H1 (cell line): ENCODE data around the gene NFIA. TPM values are rescaled to one million over a fixed set of nuclear protein-coding genes. Genes with fewer than 3 reads are reported as not detected.

Source experiments
- CTCF ChIA-PET: fragments of 300-600 bp; sonication (Branson Sonifier 250); formaldehyde crosslinking; loops from one replicate; lab custom pipeline; 2021; ENCODE audit not compliant: partially characterized antibody; lab: Charles Lee
- POLR2A ChIA-PET: fragments of 300-600 bp; sonication (Branson Sonifier 250); formaldehyde crosslinking; loops from one replicate; lab custom pipeline; 2021; ENCODE audit warnings: inconsistent platforms; ENCODE audit not compliant: partially characterized antibody; lab: Charles Lee
- DNase-seq, 2 experiments: peaks; one replicate each; pipeline versions ENCODE4 v3.0.0 to v3.0.0-alpha.2; 2010 to 2022; ENCODE audit warnings: low spot score in 2 of 2, low read depth in 1 of 2, mixed read lengths in 1 of 2
- FAIRE-seq: peaks from 2 replicates; lab custom pipeline; 2011; peaks lifted over from hg19 to GRCh38; lab: Jason Lieb, UNC
- H2AFZ ChIP-seq: 2 replicates; pipeline ENCODE4 v1.8.1; 2012; ENCODE audit warnings: low read length, inconsistent platforms
- H2AK5ac ChIP-seq: 2 replicates; pipeline ENCODE4 v1.6.1; 2013; ENCODE audit warnings: low read depth, low read length
- H2BK120ac ChIP-seq: replicated peaks from 2 replicates; pipeline ENCODE3; 2013; ENCODE audit warnings: low read depth, low read length, inconsistent platforms
- H2BK12ac ChIP-seq: 2 replicates; pipeline ENCODE4 v1.6.1; 2013; ENCODE audit warnings: low read depth, low read length
- H2BK15ac ChIP-seq: 2 replicates; pipeline ENCODE4 v1.6.1; 2013; ENCODE audit warnings: low read length
- H2BK20ac ChIP-seq: 2 replicates; pipeline ENCODE4 v1.6.1; 2013; ENCODE audit warnings: low read length
- H2BK5ac ChIP-seq: 2 replicates; pipeline ENCODE4 v1.6.1; 2013; ENCODE audit warnings: low read depth, low read length
- H3K14ac ChIP-seq: 2 replicates; pipeline ENCODE4 v1.6.1; 2013; ENCODE audit warnings: inconsistent platforms; ENCODE audit not compliant: insufficient read length
- H3K18ac ChIP-seq: 2 replicates; pipeline ENCODE4 v1.6.1; 2013; ENCODE audit warnings: low read length; ENCODE audit errors: extremely low read depth
- H3K23ac ChIP-seq: 2 replicates; pipeline ENCODE4 v1.6.1; 2013; ENCODE audit warnings: inconsistent platforms; ENCODE audit not compliant: insufficient read length
- H3K23me2 ChIP-seq: 2 replicates; pipeline ENCODE4 v1.6.1; 2013; ENCODE audit warnings: low read depth, low read length
- H3K27ac ChIP-seq: 2 replicates; pipeline ENCODE4 v1.6.1; 2011; ENCODE audit warnings: low read depth, low read length, inconsistent platforms
- H3K27me3 ChIP-seq, 4 experiments: replicated peaks in 1 of 4; 1 replicate in 1 of 4; 2 replicates in 3 of 4; pipeline versions ENCODE4 v1.6.1 to v1.8.1; 2011 to 2013; ENCODE audit warnings: low read length in 3 of 4, mild to moderate bottlenecking in 3 of 4, inconsistent platforms in 2 of 4, mixed read lengths in 2 of 4, moderate library complexity in 1 of 4; ENCODE audit not compliant: control insufficient read depth in 3 of 4, insufficient read depth in 3 of 4; ENCODE audit errors: extremely low read depth in 1 of 4
- H3K36me3 ChIP-seq, 4 experiments: 2 replicates each; pipeline versions ENCODE4 v1.6.1 to v1.8.1; 2011 to 2013; ENCODE audit warnings: mild to moderate bottlenecking in 4 of 4, low read length in 3 of 4, moderate library complexity in 2 of 4, control low read depth in 1 of 4, inconsistent platforms in 1 of 4; ENCODE audit not compliant: insufficient read depth in 4 of 4, control insufficient read depth in 2 of 4
- H3K4ac ChIP-seq: replicated peaks from 2 replicates; pipeline ENCODE3; 2013; ENCODE audit warnings: low read length, low read depth, mixed read lengths, inconsistent platforms; ENCODE audit not compliant: insufficient read length
- H3K4me1 ChIP-seq, 4 experiments: replicated peaks in 1 of 4; 1 replicate in 1 of 4; 2 replicates in 3 of 4; pipeline versions ENCODE4 v1.6.1 to v1.8.1; 2011 to 2013; ENCODE audit warnings: low read length in 3 of 4, inconsistent platforms in 2 of 4, mixed read lengths in 1 of 4; ENCODE audit not compliant: insufficient read depth in 4 of 4, control insufficient read depth in 3 of 4
- H3K4me2 ChIP-seq, 2 experiments: 2 replicates each; pipeline versions ENCODE4 v1.6.1 to v1.8.1; 2011 to 2013; ENCODE audit warnings: low read depth in 2 of 2, low read length in 2 of 2, control low read depth in 1 of 2, inconsistent platforms in 1 of 2, mild to moderate bottlenecking in 1 of 2; ENCODE audit not compliant: insufficient read depth in 1 of 2
- H3K4me3 ChIP-seq, 4 experiments: fragments of 200-600, 300-600 bp in 1 of 4; sonication (generic), shearing (Covaris generic), sonication (Bioruptor Twin) in 1 of 4; 2 replicates each; pipeline versions ENCODE4 v1.5.1 to v1.8.1; 2011 to 2016; ENCODE audit warnings: low read length in 4 of 4, low read depth in 3 of 4, control low read depth in 2 of 4, inconsistent platforms in 2 of 4, mild to moderate bottlenecking in 2 of 4, mixed read lengths in 1 of 4, moderate library complexity in 1 of 4; ENCODE audit not compliant: insufficient read depth in 2 of 4; ENCODE audit errors: extremely low read depth in 1 of 4
- H3K56ac ChIP-seq: replicated peaks from 2 replicates; pipeline ENCODE3; 2013; ENCODE audit warnings: low read depth, mild to moderate bottlenecking, mixed read lengths, low read length, inconsistent platforms; ENCODE audit not compliant: insufficient read length
- H3K79me1 ChIP-seq: 2 replicates; pipeline ENCODE4 v1.6.1; 2013; ENCODE audit warnings: low read depth, low read length, control low read depth
- H3K79me2 ChIP-seq, 2 experiments: 2 replicates each; pipeline versions ENCODE4 v1.6.1 to v1.8.1; 2012 to 2013; ENCODE audit warnings: low read length in 2 of 2, mild to moderate bottlenecking in 2 of 2, inconsistent platforms in 1 of 2; ENCODE audit not compliant: insufficient read depth in 2 of 2, control insufficient read depth in 1 of 2
- H3K9ac ChIP-seq, 4 experiments: replicated peaks in 1 of 4; 1 replicate in 1 of 4; 2 replicates in 3 of 4; pipeline versions ENCODE4 v1.6.1 to v1.8.1; 2011 to 2013; ENCODE audit warnings: low read depth in 3 of 4, low read length in 3 of 4, control low read depth in 2 of 4, mild to moderate bottlenecking in 2 of 4, moderate library complexity in 2 of 4, inconsistent platforms in 1 of 4; ENCODE audit errors: extremely low read depth in 1 of 4
- H3K9me3 ChIP-seq, 2 experiments: 2 replicates each; pipeline versions ENCODE4 v1.6.1 to v1.8.1; 2012 to 2013; ENCODE audit warnings: mild to moderate bottlenecking in 2 of 2, moderate library complexity in 2 of 2, control low read depth in 1 of 2, inconsistent platforms in 1 of 2, low read depth in 1 of 2, low read length in 1 of 2, mixed read lengths in 1 of 2; ENCODE audit not compliant: insufficient read depth in 2 of 2
- H4K20me1 ChIP-seq, 2 experiments: replicated peaks in 1 of 2; 2 replicates each; pipeline versions ENCODE3 to v1.8.1; 2011 to 2013; ENCODE audit warnings: inconsistent platforms in 2 of 2, low read length in 2 of 2, mild to moderate bottlenecking in 1 of 2; ENCODE audit not compliant: insufficient read depth in 2 of 2, control insufficient read depth in 1 of 2
- H4K5ac ChIP-seq: 2 replicates; pipeline ENCODE4 v1.6.1; 2013; ENCODE audit warnings: low read length, low read depth, mixed read lengths, inconsistent platforms; ENCODE audit not compliant: insufficient read length
- H4K8ac ChIP-seq: 2 replicates; pipeline ENCODE4 v1.8.0; 2013; ENCODE audit warnings: mild to moderate bottlenecking, moderate library complexity, low read length, inconsistent platforms; ENCODE audit not compliant: insufficient read depth; ENCODE audit errors: extremely low read depth
- H4K91ac ChIP-seq: replicated peaks from 2 replicates; pipeline ENCODE3; 2013; ENCODE audit warnings: low read length, mixed read lengths, inconsistent platforms; ENCODE audit not compliant: insufficient read length
- SIN3A ChIP-seq, 2 experiments: IDR thresholded peaks in 1 of 2; conservative IDR thresholded peaks in 1 of 2; 2 replicates each; pipeline ENCODE4 v1.6.1; 2011 to 2012; ENCODE audit warnings: low read length in 2 of 2, improper control_type of control experiment in 1 of 2, low read depth in 1 of 2, mild to moderate bottlenecking in 1 of 2
- WGBS, 2 experiments: shearing (Covaris generic) in 1 of 2; methylation state at CpG; one replicate each; pipeline versions ENCODE4 v1.1.6 to v1.1.7; 2013 to 2015; ENCODE audit warnings: low lambda C conversion rate in 2 of 2, mixed read lengths in 2 of 2, inconsistent platforms in 1 of 2, low coverage in 1 of 2, missing lambda C conversion rate in 1 of 2; ENCODE audit not compliant: insufficient replicate concordance in 2 of 2, insufficient coverage in 1 of 2, insufficient read length in 1 of 2; ENCODE audit errors: extremely low coverage in 1 of 2, missing lambda C conversion rate in 1 of 2; 5-methylcytosine and 5-hydroxymethylcytosine counted together
- polyA plus RNA-seq, 7 experiments: library from polyadenylated mRNA; depleted of rRNA in 3 of 7; stranded (reverse) in 5 of 7; unstranded in 2 of 7; fragments of >200 nt in 5 of 7; fragments of 200-250 nt in 2 of 7; gene quantifications; 1 replicate in 5 of 7; 2 replicates in 1 of 7; 4 replicates in 1 of 7; pipeline versions ENCODE4 v1.2.1 to v1.2.3, GENCODE V29; 2011 to 2013; ENCODE audit warnings: missing spikeins in 2 of 7, mixed read lengths in 2 of 7
- total RNA-seq: library from RNA; stranded (reverse); fragmentation: NEBNext Ultra II Directional; extraction: Animal tissue kit (Norgen Biotek cat#: 25700); gene quantifications from 2 replicates; pipeline ENCODE4 v1.2.1, GENCODE V29; 2021

NFIA gene
- total and polyA plus RNA-seq, 2 of the 8 experiments (the other 6 are each of a cell fraction or from before 2014, with no cell fraction given): 1.8 to 2.3 TPM

- ChIA-PET CTCF (no interaction called here), POLR2A (no interaction called here)
- no peak overlapping the region for H3K4me2 ChIP-seq
- H3K23ac ChIP-seq: no peak overlapping the region
- no peak overlapping the region for H4K91ac ChIP-seq
- no peaks in the 10 kb centered on the region for H3K79me1 ChIP-seq
- no peak overlapping the region for H2BK5ac ChIP-seq
- no peak overlapping the region for H3K56ac ChIP-seq
- no peak overlapping the region for H4K8ac ChIP-seq
- no peaks in the 10 kb centered on the region; a peak in 1 of 8 replicates for H3K36me3 ChIP-seq
- no peak overlapping the region for H2AK5ac ChIP-seq
- H2BK12ac ChIP-seq: no peak overlapping the region
- FAIRE-seq (no peak), DNase-seq (no peak)
- H3K4me1 ChIP-seq: peaks cover 0 to 7% (median 0%) of the 10 kb centered on the region in 4 experiments; a peak in 1 of 7 replicates
- 59% methylated on average over 1 of the region's 1 CpG; no CpG with 5 or more reads in 1 of the 2 experiments for WGBS, 2 experiments
- H3K4me3 ChIP-seq: no peak overlapping the region
- no peak overlapping the region for H3K4ac ChIP-seq
- H3K9me3 ChIP-seq: no peaks in the 10 kb centered on the region
- H3K18ac ChIP-seq: no peak overlapping the region
- H2BK120ac ChIP-seq: no peak overlapping the region
- no peak overlapping the region for H2BK20ac ChIP-seq
- no peak overlapping the region for H3K14ac ChIP-seq
- no peaks in the 10 kb centered on the region for H4K20me1 ChIP-seq
- no peaks in the 10 kb centered on the region for H3K79me2 ChIP-seq
- no peaks in the 10 kb centered on the region for H3K27me3 ChIP-seq
- no peak for TF ChIP-seq SIN3A (conservative IDR thresholded peaks at IDR 0.05 in 1 of 2, IDR thresholded peaks at IDR 0.05 in 1 of 2; ENCODE audit: low read depth in 1 of 2, low read length in 2 of 2)
- H4K5ac ChIP-seq: no peak overlapping the region
- no peaks in the 10 kb centered on the region for H3K23me2 ChIP-seq
- no peak overlapping the region for H3K9ac ChIP-seq
- H2BK15ac ChIP-seq: no peak overlapping the region
- H2AFZ ChIP-seq: no peak overlapping the region
- H3K27ac ChIP-seq: no peak overlapping the region
Measured at GRCh38 chr1:61107638-61108037, 25.3 kb downstream of the NFIA start.
